SK-N-DZ (cell line): Measurements from ENCODE around the gene ARRDC5.

ENCODE experiments used
- small RNA-seq, 2 experiments: library from RNA; depleted of rRNA; stranded (forward); fragments of <200 nt; gene quantifications; one replicate each; pipeline ENCODE3, GENCODE V24; 2014

ARRDC5 gene

Small RNA genes within 50 kb of the gene (small RNA-seq; reads per million reads assigned to genes)
- 0 reads per million in 2 experiments for gene MIR4747
